Liver (tissue), 9 donors: ENCODE measurements around the gene GNG12. TPM values are rescaled to one million over a fixed set of nuclear protein-coding genes. Genes with fewer than 3 reads are reported as not detected.

Experiments
- DNase-seq: peaks from one replicate; pipeline ENCODE4 v3.0.0-alpha.2; 2017; ENCODE audit warnings: low spot score
- H3K27ac ChIP-seq, 2 donors: one replicate each; pipeline ENCODE4 v1.7.0; 2013; ENCODE audit warnings: inconsistent platforms in 2 of 2, low read length in 2 of 2, control low read depth in 1 of 2, low read depth in 1 of 2, mild to moderate bottlenecking in 1 of 2
- H3K27me3 ChIP-seq, 4 donors: one replicate each; pipeline versions ENCODE4 v1.6.1 to v1.7.0; 2013; ENCODE audit warnings: low read length in 3 of 4, inconsistent platforms in 1 of 4, mild to moderate bottlenecking in 1 of 4, moderate library complexity in 1 of 4; ENCODE audit not compliant: control insufficient read depth in 4 of 4, insufficient read depth in 4 of 4
- H3K36me3 ChIP-seq, 4 donors: one replicate each; pipeline versions ENCODE4 v1.6.1 to v1.7.0; 2013; ENCODE audit warnings: low read length in 3 of 4, mild to moderate bottlenecking in 3 of 4, low read depth in 1 of 4, moderate library complexity in 1 of 4; ENCODE audit not compliant: control insufficient read depth in 4 of 4, insufficient read depth in 3 of 4
- H3K4me1 ChIP-seq, 4 donors: one replicate each; pipeline versions ENCODE4 v1.6.1 to v1.7.0; 2013; ENCODE audit warnings: low read length in 3 of 4, mild to moderate bottlenecking in 3 of 4, moderate library complexity in 1 of 4; ENCODE audit not compliant: control insufficient read depth in 4 of 4, insufficient read depth in 4 of 4
- H3K4me3 ChIP-seq, 3 donors: one replicate each; pipeline versions ENCODE4 v1.6.1 to v1.7.0; 2013; ENCODE audit warnings: low read length in 3 of 3, control low read depth in 1 of 3, low read depth in 1 of 3, mild to moderate bottlenecking in 1 of 3
- H3K9ac ChIP-seq, 2 donors: one replicate each; pipeline ENCODE4 v1.7.0; 2013; ENCODE audit warnings: low read length in 2 of 2, mild to moderate bottlenecking in 2 of 2, moderate library complexity in 2 of 2, control low read depth in 1 of 2, low read depth in 1 of 2
- H3K9me3 ChIP-seq, 4 donors: one replicate each; pipeline versions ENCODE4 v1.6.1 to v1.7.0; 2013; ENCODE audit warnings: low read length in 3 of 4; ENCODE audit not compliant: control insufficient read depth in 4 of 4
- GABPA ChIP-seq, 2 donors: IDR thresholded peaks in 1 of 2; conservative IDR thresholded peaks in 1 of 2; 2 replicates each; pipeline ENCODE4 v1.6.1; 2016; ENCODE audit warnings: antibody characterized with exemption in 2 of 2, mild to moderate bottlenecking in 1 of 2, moderate library complexity in 1 of 2
- SP1 ChIP-seq: IDR thresholded peaks from 2 replicates; pipeline ENCODE4 v1.6.1; 2018; ENCODE audit warnings: antibody characterized with exemption, mild to moderate bottlenecking
- WGBS: extraction: QIAGEN DNeasy Blood & Tissue Kit; methylation state at CpG from one replicate; pipeline ENCODE4 v1.1.7; 2013; 5-methylcytosine and 5-hydroxymethylcytosine counted together
- polyA plus RNA-seq, 2 donors: library from polyadenylated mRNA; stranded (reverse) in 1 of 2; unstranded in 1 of 2; fragments of 200-250 nt in 1 of 2; fragments of >200 nt in 1 of 2; fragmentation: Nextera tagmentation in 1 of 2; extraction: Ambion mirVana in 1 of 2; gene quantifications; one replicate each; pipeline versions ENCODE4 v1.2.1 to v1.2.3, GENCODE V29; 2013 to 2015
- total RNA-seq, 2 donors: library from RNA; depleted of rRNA; stranded (reverse); fragments of >200 nt; gene quantifications; one replicate each; pipeline ENCODE4 v1.2.3, GENCODE V29; 2014
- TF ChIP-seq, protein P1 (sequence below): fragments of 150-350 bp; IDR thresholded peaks from 2 replicates; pipeline ENCODE4 v1.5.1; 2017; ENCODE audit warnings: improper control_type of control experiment, low read depth, low read length; ENCODE audit not compliant: missing input control
- TF ChIP-seq, protein P2 (sequence below): IDR thresholded peaks from 2 replicates; pipeline ENCODE4 v1.6.1; 2016; ENCODE audit warnings: antibody characterized with exemption
- TF ChIP-seq, protein P3 (sequence below): IDR thresholded peaks from 2 replicates; pipeline ENCODE4 v1.6.1; 2016; ENCODE audit warnings: antibody characterized with exemption, mild to moderate bottlenecking
- donor health status: healthy.
- donor health status: healthy.
- donor health status: healthy.
- donor health status: healthy.
- donor health status: healthy.

GNG12 gene
- total and polyA plus RNA-seq, 4 donors, result 15.4 to 26.1 (median 19.7) TPM

DNA sequence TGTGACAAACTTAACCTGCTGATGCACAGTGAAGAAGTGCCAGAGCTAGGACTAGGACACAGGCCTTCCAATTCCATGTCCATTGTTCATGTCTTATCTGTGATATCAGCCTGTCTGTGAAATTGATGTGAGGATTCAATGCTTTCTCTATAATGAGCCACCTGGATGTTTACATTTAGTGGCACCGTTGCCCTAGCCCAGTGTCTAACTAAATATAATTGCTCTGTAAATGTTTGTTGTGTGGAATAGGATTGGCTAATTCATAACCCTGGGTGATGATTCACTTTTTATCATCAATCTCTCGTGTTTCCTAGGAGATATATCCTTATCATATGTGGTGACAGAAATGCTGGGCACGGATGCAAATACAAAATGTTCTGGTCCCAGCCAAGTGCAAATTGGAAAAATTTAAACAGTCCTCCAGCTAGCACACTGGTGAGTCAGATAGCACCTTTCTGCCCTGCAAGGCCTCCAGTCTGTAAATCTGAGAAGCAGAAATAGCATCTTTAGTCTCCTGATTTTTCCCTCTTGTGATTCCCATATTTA is 46.9 kb upstream of the GNG12 start:
- Histone ChIP-seq H3K4me1 (no peaks in the 10 kb centered on the region), H3K36me3 (no peaks in the 10 kb centered on the region), H3K9me3 (peaks cover 0 to under 1% (median 0%) of the 10 kb centered on the region in 4 donors), H3K4me3 (no peak overlapping the region), H3K27me3 (no peaks in the 10 kb centered on the region), H3K9ac (no peak overlapping the region), H3K27ac (no peak overlapping the region)
- WGBS, result 58% methylated on average over 3 of the region's 3 CpGs
- TF ChIP-seq SP1 (no peak), GABPA (IDR thresholded peaks at IDR 0.05 in 1 of 2, conservative IDR thresholded peaks at IDR 0.05 in 1 of 2) (no peak)
- TF ChIP-seq, protein P1, sequence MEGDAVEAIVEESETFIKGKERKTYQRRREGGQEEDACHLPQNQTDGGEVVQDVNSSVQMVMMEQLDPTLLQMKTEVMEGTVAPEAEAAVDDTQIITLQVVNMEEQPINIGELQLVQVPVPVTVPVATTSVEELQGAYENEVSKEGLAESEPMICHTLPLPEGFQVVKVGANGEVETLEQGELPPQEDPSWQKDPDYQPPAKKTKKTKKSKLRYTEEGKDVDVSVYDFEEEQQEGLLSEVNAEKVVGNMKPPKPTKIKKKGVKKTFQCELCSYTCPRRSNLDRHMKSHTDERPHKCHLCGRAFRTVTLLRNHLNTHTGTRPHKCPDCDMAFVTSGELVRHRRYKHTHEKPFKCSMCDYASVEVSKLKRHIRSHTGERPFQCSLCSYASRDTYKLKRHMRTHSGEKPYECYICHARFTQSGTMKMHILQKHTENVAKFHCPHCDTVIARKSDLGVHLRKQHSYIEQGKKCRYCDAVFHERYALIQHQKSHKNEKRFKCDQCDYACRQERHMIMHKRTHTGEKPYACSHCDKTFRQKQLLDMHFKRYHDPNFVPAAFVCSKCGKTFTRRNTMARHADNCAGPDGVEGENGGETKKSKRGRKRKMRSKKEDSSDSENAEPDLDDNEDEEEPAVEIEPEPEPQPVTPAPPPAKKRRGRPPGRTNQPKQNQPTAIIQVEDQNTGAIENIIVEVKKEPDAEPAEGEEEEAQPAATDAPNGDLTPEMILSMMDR, result no peak
- no peak for DNase-seq

DNA sequence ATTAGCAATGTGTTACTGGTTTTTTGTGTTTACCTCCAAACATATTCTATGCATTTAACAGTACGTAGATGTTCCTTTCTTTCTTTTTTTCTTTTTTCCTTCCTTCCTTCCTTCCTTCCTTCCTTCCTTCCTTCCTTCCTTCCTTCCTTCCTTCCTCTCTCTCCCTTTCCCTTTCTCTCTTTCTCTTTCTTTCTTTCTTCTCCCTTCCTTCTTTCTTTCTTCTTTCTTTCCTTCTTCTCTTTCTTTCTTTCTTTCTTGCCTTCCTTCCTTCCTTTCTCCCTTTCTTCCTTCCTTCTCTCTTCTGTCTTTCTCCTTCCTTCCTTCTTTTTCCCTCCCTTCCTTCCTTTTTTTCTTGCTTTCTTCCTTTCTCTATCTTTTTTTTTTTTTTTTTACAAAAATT is 46.2 kb upstream of the GNG12 start:
- no peak overlapping the region for H3K9ac ChIP-seq
- H3K4me1 ChIP-seq, result no peaks in the 10 kb centered on the region
- no peak for DNase-seq
- H3K27me3 ChIP-seq, result no peaks in the 10 kb centered on the region
- TF ChIP-seq, protein P2, sequence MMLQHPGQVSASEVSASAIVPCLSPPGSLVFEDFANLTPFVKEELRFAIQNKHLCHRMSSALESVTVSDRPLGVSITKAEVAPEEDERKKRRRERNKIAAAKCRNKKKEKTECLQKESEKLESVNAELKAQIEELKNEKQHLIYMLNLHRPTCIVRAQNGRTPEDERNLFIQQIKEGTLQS, result no peak
- 78% methylated on average over 1 of the region's 1 CpG for WGBS
- H3K27ac ChIP-seq, result no peak overlapping the region
- no peak overlapping the region for H3K4me3 ChIP-seq
- no peaks in the 10 kb centered on the region for H3K36me3 ChIP-seq
- peaks cover 0 to 5% (median 2%) of the 10 kb centered on the region in 4 donors for H3K9me3 ChIP-seq

DNA sequence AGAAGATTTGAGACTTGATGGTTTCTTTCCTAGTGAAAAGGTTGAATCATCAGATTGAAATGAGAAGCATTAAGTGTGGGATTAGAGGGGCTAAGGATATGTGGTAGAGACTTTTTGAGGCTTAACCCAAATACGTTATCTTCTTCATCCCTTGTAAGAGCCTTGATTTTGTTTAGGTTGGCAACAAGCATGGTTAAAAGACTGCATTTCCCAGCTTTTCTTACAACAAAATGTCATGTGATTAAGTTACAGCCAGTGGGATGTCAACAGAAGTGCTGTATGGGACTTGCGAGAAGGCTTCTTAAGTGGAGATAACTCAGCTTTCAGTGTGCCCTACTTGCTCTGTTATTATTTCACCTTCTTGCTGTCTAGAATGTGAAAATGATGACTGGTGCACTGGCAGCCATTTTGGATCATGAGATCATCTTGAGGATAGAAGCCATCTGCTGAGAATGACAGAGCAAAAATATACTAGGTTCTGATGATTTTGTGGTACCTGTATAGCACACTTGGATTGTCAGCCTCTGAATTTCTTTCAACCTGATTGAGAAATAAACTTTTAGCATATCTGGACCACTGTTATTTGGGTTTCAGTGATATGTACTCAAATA is 41.3 kb upstream of the GNG12 start:
- H3K4me3 ChIP-seq, result no peak overlapping the region
- DNase-seq, result no peak
- WGBS, result 92% methylated on average over 2 of the region's 2 CpGs
- no peak overlapping the region for H3K27ac ChIP-seq
- H3K27me3 ChIP-seq, result no peaks in the 10 kb centered on the region
- TF ChIP-seq, protein P3, sequence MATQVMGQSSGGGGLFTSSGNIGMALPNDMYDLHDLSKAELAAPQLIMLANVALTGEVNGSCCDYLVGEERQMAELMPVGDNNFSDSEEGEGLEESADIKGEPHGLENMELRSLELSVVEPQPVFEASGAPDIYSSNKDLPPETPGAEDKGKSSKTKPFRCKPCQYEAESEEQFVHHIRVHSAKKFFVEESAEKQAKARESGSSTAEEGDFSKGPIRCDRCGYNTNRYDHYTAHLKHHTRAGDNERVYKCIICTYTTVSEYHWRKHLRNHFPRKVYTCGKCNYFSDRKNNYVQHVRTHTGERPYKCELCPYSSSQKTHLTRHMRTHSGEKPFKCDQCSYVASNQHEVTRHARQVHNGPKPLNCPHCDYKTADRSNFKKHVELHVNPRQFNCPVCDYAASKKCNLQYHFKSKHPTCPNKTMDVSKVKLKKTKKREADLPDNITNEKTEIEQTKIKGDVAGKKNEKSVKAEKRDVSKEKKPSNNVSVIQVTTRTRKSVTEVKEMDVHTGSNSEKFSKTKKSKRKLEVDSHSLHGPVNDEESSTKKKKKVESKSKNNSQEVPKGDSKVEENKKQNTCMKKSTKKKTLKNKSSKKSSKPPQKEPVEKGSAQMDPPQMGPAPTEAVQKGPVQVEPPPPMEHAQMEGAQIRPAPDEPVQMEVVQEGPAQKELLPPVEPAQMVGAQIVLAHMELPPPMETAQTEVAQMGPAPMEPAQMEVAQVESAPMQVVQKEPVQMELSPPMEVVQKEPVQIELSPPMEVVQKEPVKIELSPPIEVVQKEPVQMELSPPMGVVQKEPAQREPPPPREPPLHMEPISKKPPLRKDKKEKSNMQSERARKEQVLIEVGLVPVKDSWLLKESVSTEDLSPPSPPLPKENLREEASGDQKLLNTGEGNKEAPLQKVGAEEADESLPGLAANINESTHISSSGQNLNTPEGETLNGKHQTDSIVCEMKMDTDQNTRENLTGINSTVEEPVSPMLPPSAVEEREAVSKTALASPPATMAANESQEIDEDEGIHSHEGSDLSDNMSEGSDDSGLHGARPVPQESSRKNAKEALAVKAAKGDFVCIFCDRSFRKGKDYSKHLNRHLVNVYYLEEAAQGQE, result no peak
- no peaks in the 10 kb centered on the region for H3K36me3 ChIP-seq
- no peak overlapping the region for H3K9ac ChIP-seq
- no peaks in the 10 kb centered on the region for H3K4me1 ChIP-seq
- H3K9me3 ChIP-seq, result peaks cover 0 to 5% (median 3%) of the 10 kb centered on the region in 4 donors
